ENCODE data around the gene RGL3.
A peak's percentile ranks its signal among the peaks of the same experiment; 100 is the strongest.
"Not testable (repeated sequence)": the region's sequence is repeated elsewhere in the genome, so short reads cannot be mapped to it uniquely, and the experiment has no call there.

RGL3 gene

DNA sequence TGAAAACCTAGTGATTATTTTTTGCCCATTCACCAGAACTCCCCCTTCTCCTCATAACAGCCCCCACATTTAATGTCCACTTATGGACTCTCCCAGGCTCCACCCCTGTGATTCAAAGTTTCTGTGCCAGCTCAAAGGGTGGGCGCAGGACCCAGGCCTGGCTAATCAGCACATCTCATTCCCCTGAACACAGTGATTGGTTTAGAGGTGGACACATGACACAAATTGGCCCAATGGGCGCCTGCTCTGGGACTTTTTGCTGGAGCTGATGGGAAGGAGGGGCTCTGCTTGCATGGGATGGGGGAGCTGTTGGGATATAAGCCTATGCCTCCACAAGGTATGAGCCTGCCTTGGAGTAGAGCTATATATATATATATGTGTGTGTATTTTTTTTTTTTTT, 28.8 kb downstream of the RGL3 start:
- Mint-ChIP-seq H3K9me3 (peaks cover 3 to 6% of the 10 kb centered on the region in 2 donors), H3K4me1 (peaks cover 11 to 12% of the 10 kb centered on the region in 2 donors), H3K4me3 (no peak overlapping the region), H3K36me3 (no peaks in the 10 kb centered on the region), H3K27me3 (peaks cover 0 to 4% of the 10 kb centered on the region in 2 donors), H3K27ac (no peak overlapping the region)
- DNase-seq (no peak), ATAC-seq (replicated peaks) (no peak)

DNA sequence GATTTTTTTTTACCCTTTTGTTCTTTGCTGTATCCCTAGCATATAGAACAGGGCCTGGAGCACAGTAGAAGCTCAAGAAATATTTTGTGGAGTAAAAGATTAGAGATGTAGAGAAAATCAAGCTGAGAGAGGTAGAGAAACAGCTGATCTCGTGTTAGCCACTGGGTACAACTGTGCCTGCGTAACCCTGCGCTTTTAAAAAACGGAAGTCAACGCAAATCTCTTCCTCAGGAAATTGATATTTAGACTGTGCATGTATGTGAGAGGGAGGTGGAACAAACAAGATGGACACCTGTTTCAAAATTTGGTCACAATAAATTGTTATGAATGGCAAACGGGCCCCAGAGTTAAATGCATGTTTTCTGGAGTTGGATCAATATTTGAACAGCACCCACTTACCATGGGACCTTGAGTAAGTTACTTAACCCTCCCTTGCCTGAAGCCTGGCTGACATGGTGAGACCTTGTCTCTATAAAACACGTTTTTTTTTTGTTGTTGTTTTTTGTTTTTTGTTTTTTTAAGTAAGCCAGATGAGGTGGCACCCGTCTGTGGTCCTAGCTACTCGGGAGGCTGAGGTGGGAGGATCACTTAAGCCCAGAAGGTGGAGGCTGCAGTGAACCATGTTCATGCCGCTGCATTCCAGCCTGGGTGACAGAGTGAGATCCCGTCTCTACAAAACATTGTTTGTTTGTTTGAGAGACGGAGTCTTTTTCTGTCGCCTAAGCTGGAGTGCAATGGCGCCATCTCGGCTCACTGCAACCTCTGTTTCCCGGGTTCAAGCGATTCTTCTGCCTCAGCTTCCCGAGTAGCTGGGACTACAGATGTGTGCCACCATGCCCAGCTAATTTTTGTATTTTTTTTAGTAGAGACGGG, 31.7 kb downstream of the RGL3 start:
- no peak for DNase-seq
- Mint-ChIP-seq H3K27ac (peak overlapping the region; percentile 74), H3K9me3 (peaks cover 3 to 6% of the 10 kb centered on the region in 2 donors), H3K27me3 (peaks cover 5 to 9% of the 10 kb centered on the region in 2 donors), H3K4me3 (no peak overlapping the region), H3K4me1 (peaks cover 13 to 25% of the 10 kb centered on the region in 2 donors), H3K36me3 (no peaks in the 10 kb centered on the region)
- peak; percentile 72 to 73 for ATAC-seq (replicated peaks)

DNA sequence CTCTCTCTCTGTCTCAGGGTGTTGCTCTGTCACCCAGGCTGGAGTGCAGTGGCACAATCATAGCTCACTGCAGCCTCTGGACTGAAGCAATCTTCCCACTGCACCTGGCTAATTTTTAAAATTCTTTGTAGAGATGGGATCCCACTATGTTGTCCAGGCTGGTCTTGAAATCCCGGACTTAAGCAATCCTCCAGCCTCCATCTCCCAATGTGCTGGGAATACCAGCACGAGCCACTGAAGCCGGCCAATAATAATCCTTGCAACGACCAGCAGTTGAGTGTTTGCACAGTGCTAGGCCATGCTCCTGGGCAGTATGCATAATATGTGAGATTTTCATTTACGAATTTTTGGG, 34.4 kb downstream of the RGL3 start:
- no peak for ATAC-seq (replicated peaks)
- Mint-ChIP-seq H3K27ac (peak overlapping the region; percentile 47), H3K27me3 (peaks cover 5 to 9% of the 10 kb centered on the region in 2 donors), H3K4me3 (peak overlapping the region; percentile 4 to 64), H3K4me1 (peaks cover 24 to 47% of the 10 kb centered on the region in 2 donors), H3K9me3 (no peaks in the 10 kb centered on the region), H3K36me3 (peaks cover 0 to 4% of the 10 kb centered on the region in 2 donors)
- no peak for DNase-seq

DNA sequence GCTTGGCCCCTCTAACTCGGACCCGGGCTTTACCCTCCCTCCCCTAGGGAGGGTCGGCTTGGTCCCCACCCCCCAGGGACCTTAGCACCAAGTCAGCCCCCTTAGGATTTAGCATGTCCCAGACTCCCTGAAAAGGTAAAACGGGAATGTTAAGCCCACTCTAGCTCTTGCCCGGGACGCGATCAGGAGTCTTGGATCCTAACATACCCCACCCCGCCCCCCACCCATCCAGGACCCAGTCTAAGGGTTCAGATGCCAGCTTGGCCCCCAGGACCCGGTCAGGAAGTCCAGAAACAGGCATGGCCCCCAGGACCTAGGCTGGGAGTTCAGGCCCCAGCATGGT, 35.4 kb downstream of the RGL3 start:
- ATAC-seq (replicated peaks) (no peak), DNase-seq (no peak)
- H3K4me3 Mint-ChIP-seq = peak overlapping the region; percentile 76 to 83
- H3K9me3 Mint-ChIP-seq = no peaks in the 10 kb centered on the region
- peaks cover 25 to 49% of the 10 kb centered on the region in 2 donors for H3K4me1 Mint-ChIP-seq
- H3K27me3 Mint-ChIP-seq = peaks cover 5 to 9% of the 10 kb centered on the region in 2 donors
- no peak overlapping the region for H3K27ac Mint-ChIP-seq
- peaks cover 1 to 5% of the 10 kb centered on the region in 2 donors for H3K36me3 Mint-ChIP-seq

DNA sequence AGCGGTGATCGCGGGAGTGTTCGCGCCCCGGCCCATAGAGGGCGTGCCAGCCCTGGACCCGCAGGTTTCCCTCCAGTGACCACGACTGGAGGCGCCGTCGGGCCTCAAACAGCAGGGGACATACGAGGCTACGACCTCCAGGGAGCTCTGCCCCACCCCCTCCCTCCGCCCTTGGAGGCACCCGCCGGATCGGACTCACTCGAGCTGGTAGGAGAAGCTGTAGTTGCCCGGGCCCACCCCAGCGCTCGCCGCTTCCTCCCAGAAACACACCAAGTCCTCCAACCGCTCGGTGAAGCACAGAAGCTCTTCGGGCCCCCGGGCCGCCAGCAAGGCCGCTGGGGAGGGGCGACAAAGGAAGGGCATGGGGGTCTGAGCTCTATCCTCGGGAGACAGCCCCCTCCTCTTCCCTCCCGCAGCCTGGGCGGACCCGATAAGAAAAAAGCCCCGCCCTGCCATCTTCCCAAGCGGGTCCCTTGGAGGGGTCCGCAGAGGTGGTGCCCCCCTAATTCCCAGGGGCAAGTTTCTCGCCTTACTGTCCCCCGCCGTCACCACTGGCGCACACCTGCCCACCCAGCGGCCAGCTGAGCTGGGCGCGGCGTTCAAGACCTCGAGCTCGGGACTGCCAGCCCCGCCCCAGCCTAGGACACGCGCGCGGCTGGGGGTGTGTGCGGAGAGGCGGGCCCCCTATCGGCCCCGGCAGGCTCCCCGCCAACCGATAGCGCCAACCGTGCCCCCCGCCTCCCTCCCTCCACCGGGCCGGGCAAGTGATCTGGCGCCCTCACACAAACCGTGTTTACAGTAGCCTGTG, 36.0 kb downstream of the RGL3 start:
- Mint-ChIP-seq H3K36me3 (peaks cover 6% of the 10 kb centered on the region in 2 donors), H3K4me1 (peaks cover 29 to 53% of the 10 kb centered on the region in 2 donors), H3K4me3 (peak overlapping the region; percentile 76 to 83), H3K27me3 (peaks cover 5 to 9% of the 10 kb centered on the region in 2 donors), H3K27ac (peak overlapping the region; percentile 77), H3K9me3 (no peaks in the 10 kb centered on the region)
- ATAC-seq (replicated peaks) (no peak), DNase-seq (peak; percentile 21)

DNA sequence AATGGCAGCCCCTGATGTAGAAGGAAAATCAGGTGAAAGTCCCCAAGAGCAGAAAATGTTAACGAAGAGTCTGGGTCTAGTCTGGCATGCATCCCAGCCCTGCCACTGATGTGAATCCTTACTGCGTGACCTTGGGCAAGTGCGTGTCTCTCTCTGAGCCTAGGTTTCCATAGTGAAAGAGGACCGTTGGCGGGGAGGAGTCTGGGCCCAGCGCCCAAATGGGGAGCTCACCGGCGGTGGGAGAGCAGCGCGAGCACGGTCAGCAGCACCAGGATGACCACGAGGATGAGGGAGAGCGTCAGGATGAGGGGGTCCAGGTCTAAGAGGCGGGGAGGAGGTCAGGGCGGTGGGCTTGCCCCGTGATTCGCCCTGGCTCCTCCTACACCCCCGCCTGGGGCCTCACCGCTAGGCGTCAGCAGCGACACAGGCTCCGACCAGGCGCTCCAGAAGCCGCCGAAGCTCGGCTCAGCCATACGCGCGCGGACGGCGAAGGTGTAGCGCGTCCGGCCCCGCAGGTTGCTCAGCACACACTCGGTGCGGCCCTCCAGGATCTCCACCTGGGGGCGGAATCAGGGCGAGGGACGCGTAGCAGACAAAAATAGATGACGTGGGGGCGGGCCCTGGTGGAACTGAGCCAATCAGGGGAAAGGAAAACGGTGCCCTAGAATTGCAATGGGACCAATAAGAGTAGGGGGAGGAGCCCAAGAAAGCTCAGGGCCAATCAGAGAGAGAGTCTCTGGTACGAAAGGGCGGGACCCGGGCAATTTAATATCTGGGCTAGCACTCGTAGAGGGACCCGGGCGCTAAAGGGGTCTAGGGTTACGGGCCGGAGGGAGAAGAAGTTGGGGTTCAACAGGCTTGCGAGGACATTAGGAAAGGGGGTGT, 38.2 kb downstream of the RGL3 start:
- peak overlapping the region; percentile 86 to 95 for H3K4me3 Mint-ChIP-seq

DNA sequence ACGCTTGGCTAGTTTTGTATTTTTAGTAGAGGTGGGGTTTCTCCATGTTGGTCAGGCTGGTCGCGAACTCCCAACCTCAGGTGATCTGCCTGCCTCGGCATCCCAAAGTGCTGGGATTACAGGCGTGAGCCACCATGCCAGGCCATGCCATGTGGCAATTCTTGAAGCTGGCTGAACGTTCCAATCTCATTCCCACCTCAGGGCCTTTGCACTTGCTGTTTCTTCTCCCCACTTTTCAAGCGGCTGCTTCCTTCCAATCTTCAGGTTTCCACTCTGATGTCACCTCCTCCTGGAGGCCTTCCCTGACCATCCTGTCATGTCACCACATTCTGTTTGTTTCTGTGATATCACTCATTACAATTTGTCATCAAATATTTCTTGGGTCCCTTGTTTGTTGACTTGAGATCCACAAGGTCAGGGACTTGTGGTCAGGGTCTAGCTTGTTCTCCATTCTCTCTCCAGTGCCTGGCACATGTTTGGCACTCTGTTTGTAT, 39.2 kb downstream of the RGL3 start:
- H3K27me3 Mint-ChIP-seq = peaks cover 5 to 9% of the 10 kb centered on the region in 2 donors
- DNase-seq = no peak
- H3K4me1 Mint-ChIP-seq = peaks cover 35 to 57% of the 10 kb centered on the region in 2 donors
- peak overlapping the region; percentile 95 for H3K27ac Mint-ChIP-seq
- H3K4me3 Mint-ChIP-seq = peak overlapping the region; percentile 86 to 95
- peaks cover 10 to 12% of the 10 kb centered on the region in 2 donors for H3K36me3 Mint-ChIP-seq
- no peak for ATAC-seq (replicated peaks)
- peaks cover 0 to 2% of the 10 kb centered on the region in 2 donors for H3K9me3 Mint-ChIP-seq

More for the DNA sequence above, 38.2 kb downstream of the RGL3 start:
- Mint-ChIP-seq H3K36me3 (peaks cover 10% of the 10 kb centered on the region in 2 donors), H3K27ac (peak overlapping the region; percentile 95), H3K4me1 (peaks cover 31 to 57% of the 10 kb centered on the region in 2 donors), H3K9me3 (peaks cover 0 to 2% of the 10 kb centered on the region in 2 donors), H3K27me3 (peaks cover 5 to 9% of the 10 kb centered on the region in 2 donors)
- peak; percentile 88 to 90 for ATAC-seq (replicated peaks)
- DNase-seq = peak; percentile 97

DNA sequence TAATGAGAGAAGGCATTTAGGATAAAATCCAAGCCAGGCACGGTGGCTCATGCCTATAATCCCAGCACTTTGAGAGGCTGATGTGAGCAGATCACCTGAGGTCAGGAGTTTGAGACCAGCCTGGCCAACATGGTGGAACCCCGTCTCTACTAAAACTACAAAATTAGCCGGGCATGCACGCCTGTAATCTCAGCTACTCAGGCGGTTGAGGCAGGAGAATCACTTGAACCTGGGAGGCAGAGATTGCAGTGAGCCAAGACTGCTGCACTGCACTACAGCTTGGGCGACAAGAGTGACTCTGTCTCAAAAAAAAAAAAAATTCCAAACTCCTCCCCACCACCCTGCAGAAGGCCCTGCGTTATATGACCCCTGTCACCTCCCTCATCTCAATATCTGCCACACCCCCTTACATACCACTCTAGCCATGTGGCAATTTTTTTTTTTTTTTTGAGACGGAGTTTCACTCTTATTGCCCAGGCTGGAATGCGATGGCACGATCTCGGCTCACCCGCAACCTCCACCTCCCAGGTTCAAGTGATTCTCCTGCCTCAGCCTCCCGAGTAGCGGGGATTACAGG, 39.8 kb downstream of the RGL3 start:
- not testable (repeated sequence) for ATAC-seq (replicated peaks); DNase-seq; H3K27me3 Mint-ChIP-seq; H3K27ac Mint-ChIP-seq; H3K4me3 Mint-ChIP-seq; H3K9me3 Mint-ChIP-seq
- Mint-ChIP-seq H3K36me3 (peaks cover 10 to 12% of the 10 kb centered on the region in 2 donors), H3K4me1 (peaks cover 33 to 57% of the 10 kb centered on the region in 2 donors)

DNA sequence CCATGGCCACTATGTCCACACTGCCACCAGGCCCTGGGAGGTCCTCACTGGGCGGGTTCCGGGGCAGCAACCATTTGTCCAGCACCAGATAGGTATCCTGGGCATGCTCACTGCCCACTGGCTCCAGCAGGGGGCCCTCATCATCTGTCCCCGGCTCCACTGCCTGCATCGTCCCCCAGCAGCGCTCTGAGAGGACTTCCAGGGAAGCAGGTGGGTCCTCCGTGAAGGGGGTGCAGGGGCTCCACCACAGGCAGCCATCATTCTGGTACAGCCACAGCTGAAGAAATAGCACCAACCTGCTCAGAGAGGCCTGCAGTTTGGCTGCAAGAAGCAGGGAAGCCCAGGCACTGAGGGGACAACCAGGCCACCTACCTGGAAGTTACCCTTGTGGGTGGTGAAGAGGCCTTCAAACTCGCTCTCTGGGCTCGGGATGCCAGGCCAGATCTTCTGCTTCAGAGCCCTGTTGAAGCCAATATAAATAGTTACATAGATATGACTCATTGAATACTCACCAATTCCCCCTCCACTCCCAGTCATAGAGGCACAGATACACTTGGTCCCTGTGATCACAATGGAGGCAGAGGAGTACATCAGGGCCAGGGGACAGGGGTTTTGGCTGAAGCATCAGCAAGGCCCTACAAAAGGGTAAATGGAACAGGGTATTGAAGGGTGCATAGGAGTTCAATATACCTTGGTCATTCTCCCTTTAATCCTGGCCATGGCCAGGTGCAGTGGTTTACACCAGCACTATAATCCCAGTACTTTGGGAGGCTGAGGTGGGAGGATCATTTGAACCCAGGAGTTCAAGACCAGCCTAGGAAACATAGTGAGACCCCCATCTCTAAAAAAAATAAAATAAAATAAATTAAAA, 40.6 kb downstream of the RGL3 start:
- H3K36me3 Mint-ChIP-seq = peaks cover 10 to 12% of the 10 kb centered on the region in 2 donors
- no peak overlapping the region for H3K27ac Mint-ChIP-seq
- DNase-seq = no peak
- ATAC-seq (replicated peaks) = no peak
- H3K4me3 Mint-ChIP-seq = peak overlapping the region in 1 of 2 donors; percentile 24
- peaks cover 33 to 56% of the 10 kb centered on the region in 2 donors for H3K4me1 Mint-ChIP-seq
- peaks cover 0 to 2% of the 10 kb centered on the region in 2 donors for H3K9me3 Mint-ChIP-seq
- H3K27me3 Mint-ChIP-seq = peaks cover 5 to 9% of the 10 kb centered on the region in 2 donors

DNA sequence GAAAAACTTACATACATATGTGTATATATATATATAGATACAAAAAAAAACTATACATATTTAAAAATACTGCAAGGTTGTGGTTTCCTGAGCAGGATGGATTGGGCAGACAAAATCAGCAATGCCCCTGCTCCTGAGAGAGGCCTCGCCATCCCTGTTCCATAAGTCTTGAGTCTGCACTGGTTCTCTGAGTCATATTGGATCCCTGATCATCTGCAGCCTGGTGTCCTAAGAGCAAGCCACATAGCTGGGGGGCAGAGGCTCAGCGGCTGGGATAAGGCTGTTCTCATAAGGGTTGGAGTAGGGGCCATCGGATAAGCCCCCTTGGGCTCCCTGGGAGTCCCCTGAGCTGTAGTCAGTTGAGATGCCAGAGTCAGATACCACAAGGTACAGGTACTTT, 41.4 kb downstream of the RGL3 start:
- Mint-ChIP-seq H3K4me1 (peaks cover 36 to 48% of the 10 kb centered on the region in 2 donors), H3K36me3 (peaks cover 10 to 12% of the 10 kb centered on the region in 2 donors), H3K9me3 (peaks cover 0 to 2% of the 10 kb centered on the region in 2 donors), H3K27me3 (peaks cover 3% of the 10 kb centered on the region in 2 donors), H3K4me3 (no peak overlapping the region), H3K27ac (no peak overlapping the region)
- DNase-seq (no peak), ATAC-seq (replicated peaks) (no peak)

DNA sequence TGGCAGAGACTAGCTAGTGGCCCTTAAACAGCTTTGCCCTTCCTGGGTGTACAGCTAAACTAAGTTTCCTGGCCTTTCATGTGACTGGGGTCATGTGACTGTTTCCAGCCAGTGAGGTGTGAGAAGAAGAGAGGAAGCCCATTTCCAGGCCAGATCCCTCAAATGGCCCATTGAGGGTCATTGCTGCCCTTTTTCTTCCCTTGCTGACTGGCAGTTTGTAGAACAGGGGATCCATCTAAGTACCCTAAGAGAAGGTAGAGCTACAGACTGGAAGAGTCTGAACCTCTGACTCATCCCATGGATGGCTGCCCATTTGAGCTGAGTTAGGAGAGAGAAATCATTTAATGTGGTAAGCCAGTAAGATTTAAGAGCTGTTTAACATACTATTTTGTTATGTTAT, 41.9 kb downstream of the RGL3 start:
- Mint-ChIP-seq H3K27me3 (no peaks in the 10 kb centered on the region), H3K27ac (peak overlapping the region; percentile 33), H3K9me3 (peaks cover 0 to 2% of the 10 kb centered on the region in 2 donors), H3K4me1 (peaks cover 34 to 45% of the 10 kb centered on the region in 2 donors), H3K4me3 (peak overlapping the region; percentile 45 to 70), H3K36me3 (peaks cover 10 to 12% of the 10 kb centered on the region in 2 donors)
- ATAC-seq (replicated peaks) (no peak), DNase-seq (no peak)

DNA sequence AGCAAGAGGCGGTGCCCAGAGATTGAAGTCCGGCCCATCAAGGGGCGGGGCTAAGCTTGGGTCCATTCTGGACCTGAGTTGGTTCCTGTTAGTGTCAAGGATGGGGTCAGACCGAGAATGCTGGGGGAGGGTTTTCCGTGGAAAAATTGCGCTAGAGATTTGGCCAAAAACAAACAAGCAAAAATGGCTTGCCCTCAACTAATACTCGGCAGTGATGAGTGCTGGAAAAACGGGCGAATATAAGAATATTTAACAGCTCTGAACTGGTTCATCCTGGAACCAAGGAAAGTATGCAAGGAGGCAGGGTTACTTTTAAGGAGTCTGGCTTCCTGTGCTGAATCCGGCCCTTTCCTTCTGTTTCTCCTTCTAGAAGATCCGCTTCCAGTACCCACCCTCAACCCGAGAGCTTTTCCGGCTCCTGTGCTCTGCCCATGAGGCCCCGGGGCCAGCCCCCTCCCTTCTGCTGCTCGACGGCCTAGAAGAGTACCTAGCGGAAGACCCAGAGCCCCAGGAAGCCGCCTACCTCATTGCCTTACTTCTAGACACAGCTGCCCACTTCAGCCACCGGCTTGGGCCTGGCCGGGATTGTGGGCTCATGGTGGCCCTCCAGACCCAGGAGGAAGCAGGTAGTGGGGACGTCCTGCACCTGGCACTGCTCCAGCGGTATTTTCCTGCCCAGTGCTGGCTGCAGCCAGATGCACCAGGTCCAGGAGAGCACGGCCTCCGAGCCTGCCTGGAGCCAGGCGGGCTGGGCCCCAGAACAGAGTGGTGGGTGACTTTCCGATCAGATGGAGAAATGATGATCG, 43.8 kb downstream of the RGL3 start:
- peaks cover 0 to 2% of the 10 kb centered on the region in 2 donors for H3K9me3 Mint-ChIP-seq
- peaks cover 14 to 22% of the 10 kb centered on the region in 2 donors for H3K36me3 Mint-ChIP-seq
- no peak overlapping the region for H3K4me3 Mint-ChIP-seq
- DNase-seq (peak; percentile 67), ATAC-seq (replicated peaks) (peak; percentile 54 to 61)
- H3K27ac Mint-ChIP-seq = no peak overlapping the region
- H3K4me1 Mint-ChIP-seq = peaks cover 26 to 33% of the 10 kb centered on the region in 2 donors
- H3K27me3 Mint-ChIP-seq = no peaks in the 10 kb centered on the region
